HG03095 (cell line): ENCODE results near the gene BIN1.

ENCODE experiments used
- ATAC-seq: cut with Tn5 transposase; IDR thresholded peaks from one replicate; pipeline ENCODE4 v1.9.1; 2021; ENCODE audit warnings: moderate library complexity; ENCODE audit not compliant: unreplicated experiment

Gene BIN1

DNA sequence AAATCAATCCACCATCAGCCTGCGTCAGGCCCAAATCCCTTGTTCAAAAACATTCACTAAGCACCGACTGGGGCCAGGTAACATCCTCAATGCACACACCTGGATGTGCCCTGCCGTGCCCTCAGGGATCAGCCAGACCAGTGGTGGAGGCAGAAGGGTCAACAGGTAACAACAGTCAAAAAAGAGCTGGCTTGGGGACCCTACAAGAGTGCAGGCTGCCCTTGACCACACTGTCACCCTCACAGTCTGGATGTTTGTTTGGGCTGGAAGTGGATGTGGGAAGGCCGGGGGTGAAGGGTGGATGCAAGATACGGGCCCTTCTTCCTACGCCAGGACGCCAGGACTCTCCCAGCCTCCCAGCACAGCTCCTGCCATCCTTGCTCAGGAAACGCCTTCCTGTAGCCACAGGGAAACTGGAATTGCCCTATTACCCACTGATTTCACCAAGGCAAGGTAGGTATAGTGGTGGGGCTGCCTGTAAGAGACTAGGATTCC lies 2.7 kb downstream of the BIN1 start:
- ATAC-seq: no peak

GRCh38 chr2:127103243-127104165 lies 3.5 kb downstream of the BIN1 start:
- no peak for ATAC-seq

GRCh38 chr2:127102521-127103242 lies 4.3 kb downstream of the BIN1 start:
- no peak for ATAC-seq

GRCh38 chr2:127101756-127102477 lies 5.0 kb downstream of the BIN1 start:
- no peak for ATAC-seq

DNA sequence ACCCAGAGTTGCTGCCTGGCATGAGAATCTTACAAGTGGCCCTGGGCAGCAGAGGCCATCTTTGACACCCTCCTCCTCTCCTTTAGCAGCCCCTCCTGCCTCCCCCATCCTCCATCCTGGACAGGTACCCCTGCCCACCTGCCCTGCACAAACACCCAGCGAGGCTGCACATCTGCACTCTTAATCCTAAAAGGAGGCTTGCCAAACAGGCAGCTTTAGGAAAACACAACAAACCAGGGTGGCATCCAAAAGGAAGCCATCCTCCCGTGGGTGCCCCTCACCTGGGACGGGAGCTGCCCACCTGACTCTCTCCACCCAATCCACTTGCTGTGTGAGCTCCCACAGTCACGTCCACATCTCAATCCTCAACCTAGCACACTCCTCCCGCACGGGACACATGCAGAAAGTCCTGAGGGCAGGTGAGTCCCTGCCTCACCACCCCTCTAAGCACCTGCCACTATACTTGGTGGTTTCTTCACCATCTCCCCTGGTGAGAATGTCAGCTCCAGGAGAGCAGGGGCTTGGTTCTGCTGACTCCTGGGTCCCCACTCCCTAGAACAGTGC lies 5.8 kb downstream of the BIN1 start:
- ATAC-seq: no peak

GRCh38 chr2:127100251-127101047 lies 6.5 kb downstream of the BIN1 start:
- no peak for ATAC-seq

DNA sequence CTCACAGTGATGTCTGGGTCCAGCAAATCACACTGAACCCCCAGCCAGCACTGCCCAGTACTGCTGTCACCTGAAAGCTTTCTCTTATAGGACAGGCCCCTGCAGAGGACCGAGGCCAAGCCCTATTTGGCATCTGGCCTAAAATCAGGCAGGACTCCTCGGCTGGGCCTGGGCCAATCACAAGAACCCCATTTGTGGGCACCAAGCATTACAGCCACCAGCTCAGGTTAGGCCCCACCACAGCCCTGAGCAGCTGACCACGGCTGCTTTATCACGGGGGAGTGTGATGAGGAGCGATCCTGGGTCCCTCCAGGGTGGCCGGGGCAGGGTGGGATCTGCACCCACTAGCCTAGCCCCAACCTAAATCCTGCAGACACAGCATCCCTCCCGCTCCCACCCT lies 8.2 kb downstream of the BIN1 start:
- ATAC-seq: no peak

GRCh38 chr2:127097841-127098651 lies 8.9 kb downstream of the BIN1 start:
- no peak for ATAC-seq

DNA sequence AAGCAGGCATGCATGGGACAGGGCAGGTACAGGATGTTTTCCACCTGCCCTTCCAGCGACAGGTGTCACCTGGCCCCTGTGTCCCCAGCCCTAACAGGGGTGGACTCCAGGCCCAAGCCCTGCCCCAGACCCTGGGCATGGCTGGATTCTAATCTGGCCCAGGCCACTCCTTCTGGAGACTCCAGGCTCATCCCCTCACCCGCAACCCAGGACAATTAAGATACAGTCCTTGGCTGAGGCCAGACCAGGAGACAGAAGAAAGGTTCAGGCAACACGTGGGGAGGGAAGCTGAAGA lies 9.5 kb downstream of the BIN1 start:
- ATAC-seq: no peak

GRCh38 chr2:127096718-127097470 lies 10.1 kb downstream of the BIN1 start:
- ATAC-seq: no peak

DNA sequence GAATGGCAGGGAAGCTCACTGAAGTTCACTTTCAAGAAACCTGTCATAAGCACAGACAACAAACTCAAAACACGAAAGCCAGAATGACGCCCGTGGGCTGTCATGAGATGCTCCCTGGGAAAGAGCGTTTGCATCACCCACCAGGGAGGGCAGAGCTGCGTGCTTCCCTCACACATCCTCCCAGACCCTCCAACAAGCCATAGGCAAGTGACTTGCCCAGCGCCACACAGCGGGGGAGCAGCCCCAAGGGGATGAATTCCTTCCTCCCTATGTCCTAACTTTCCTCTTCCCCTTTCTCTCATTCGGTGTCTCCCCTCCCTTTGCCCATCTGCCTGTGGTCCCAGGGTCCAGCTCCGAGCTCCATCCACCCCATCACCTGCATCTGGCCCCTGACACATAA lies 10.7 kb downstream of the BIN1 start:
- ATAC-seq: no peak

- ATAC-seq: no peak
Observed at GRCh38 chr2:127095784-127096183, 11.2 kb downstream of the BIN1 start.

- ATAC-seq: no peak
Observed at GRCh38 chr2:127095367-127095641, 11.7 kb downstream of the BIN1 start.

GRCh38 chr2:127094509-127095366 lies 12.2 kb downstream of the BIN1 start:
- ATAC-seq: no peak

DNA sequence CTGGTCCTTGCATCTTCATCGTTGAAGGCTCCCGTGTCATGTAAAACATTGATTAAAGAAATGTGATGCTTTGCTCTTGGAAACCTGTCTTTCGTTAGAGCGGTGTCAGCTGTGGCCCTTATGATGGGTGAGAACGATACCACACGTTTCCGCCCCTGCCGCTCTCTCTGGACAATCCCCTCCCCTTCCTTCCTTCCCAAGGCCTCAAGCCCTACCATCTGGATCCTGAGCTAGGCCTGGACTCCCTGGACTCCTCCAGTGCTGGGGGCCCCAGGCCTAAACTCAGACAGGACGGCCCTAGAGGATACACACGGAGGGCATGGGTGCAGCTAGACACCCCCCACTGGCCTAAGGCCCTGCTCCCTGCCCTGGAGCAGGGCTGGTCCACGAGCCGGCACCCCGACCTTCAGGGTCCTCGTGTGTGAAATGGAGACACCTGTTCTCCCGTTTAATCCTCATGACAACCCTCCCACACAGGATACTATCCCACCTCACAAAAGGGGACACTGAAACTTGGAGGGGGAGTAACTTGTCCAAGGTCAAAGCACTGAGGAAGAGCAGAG lies 13.2 kb downstream of the BIN1 start:
- ATAC-seq: no peak

GRCh38 chr2:127092901-127093516 lies 13.9 kb downstream of the BIN1 start:
- ATAC-seq: no peak

DNA sequence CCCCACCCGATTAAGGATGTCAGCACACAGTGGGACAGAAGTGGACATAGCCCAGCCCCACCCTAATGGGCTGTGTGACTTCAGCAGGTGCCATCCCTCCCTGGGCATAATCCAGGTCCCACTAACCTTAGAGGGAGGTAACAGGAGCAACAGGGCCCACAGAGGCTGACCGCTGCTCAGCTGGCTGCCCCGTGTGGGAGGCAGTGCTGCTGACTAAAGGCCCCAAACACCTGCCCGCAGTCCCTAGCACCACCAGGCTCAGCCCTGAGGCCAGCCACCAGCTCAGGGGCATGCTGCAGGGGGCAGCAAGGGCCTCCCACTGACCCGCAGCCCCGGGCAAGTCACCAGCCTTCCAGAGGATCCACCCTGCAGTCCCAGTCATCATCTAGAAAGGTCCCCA lies 14.6 kb downstream of the BIN1 start:
- ATAC-seq: no peak
